ENCODE data around the gene TNKS2. TPM values are rescaled to one million over a fixed set of nuclear protein-coding genes. Genes with fewer than 3 reads are reported as not detected.

Gene TNKS2
- total RNA-seq = 55.0 and 61.7 TPM in 2 replicates

GRCh38 chr10:91797874-91798648 lies at the start of gene TNKS2:
TNKS2 (plus strand) TSS chr10:91798426; CDS start chr10:91798691, 265 bp downstream.

GRCh38 chr10:91909117-91909677 lies 111.0 kb downstream of the TNKS2 start, which contains the start of gene FGFBP3:
FGFBP3 (minus strand) TSS chr10:91909486; CDS start chr10:91908969, 517 bp downstream.

Small RNA genes lying within 50 kb of the gene (small RNA-seq; reads per million reads assigned to genes)
- not detected for gene AL359198.2
- gene SRP9P1 = not detected

Other genes starting within 250 kb of the TNKS2 start
- 75.5 and 139 TPM in 2 replicates for gene PPP1R3C, start 165.4 kb upstream of the TNKS2 start, total RNA-seq
- gene FGFBP3, start 111.1 kb downstream of the TNKS2 start, total RNA-seq = 0.65 and 0.97 TPM in 2 replicates
- 37.6 and 48.7 TPM in 2 replicates for gene BTAF1, start 125.3 kb downstream of the TNKS2 start, total RNA-seq

Measured in hair follicle dermal papilla cell (primary cell).